GM12873 (cell line): ENCODE measurements around the gene UTP3.

Source experiments
- TF ChIP-seq, protein P1 (sequence below): IDR thresholded peaks from 2 replicates; pipeline ENCODE4 v1.5.1; 2012; ENCODE audit warnings: low read depth, mild to moderate bottlenecking, moderate library complexity, low read length, control low read depth; ENCODE audit not compliant: insufficient read depth; ENCODE audit errors: missing control alignments

Gene UTP3

DNA sequence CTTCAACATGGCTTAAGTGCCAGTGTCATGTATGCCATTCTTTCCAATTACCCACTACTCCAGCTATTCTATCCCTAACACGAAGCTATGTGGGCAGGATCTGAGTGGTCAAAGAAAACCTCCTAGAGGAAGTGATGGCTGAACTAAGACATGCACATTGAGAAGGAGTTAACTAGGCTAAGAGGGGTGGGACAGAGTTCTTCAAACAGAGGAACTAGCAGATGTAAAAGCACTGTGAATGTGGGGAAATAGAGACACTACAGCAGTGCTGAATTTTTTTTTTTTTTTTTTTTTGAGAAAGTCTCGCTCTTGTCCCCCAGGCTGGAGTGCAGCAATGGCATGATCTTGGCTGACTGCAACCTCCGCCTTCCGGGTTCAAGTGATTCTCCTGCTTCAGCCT is 28.2 kb upstream of the UTP3 start:
- TF ChIP-seq, protein P1, sequence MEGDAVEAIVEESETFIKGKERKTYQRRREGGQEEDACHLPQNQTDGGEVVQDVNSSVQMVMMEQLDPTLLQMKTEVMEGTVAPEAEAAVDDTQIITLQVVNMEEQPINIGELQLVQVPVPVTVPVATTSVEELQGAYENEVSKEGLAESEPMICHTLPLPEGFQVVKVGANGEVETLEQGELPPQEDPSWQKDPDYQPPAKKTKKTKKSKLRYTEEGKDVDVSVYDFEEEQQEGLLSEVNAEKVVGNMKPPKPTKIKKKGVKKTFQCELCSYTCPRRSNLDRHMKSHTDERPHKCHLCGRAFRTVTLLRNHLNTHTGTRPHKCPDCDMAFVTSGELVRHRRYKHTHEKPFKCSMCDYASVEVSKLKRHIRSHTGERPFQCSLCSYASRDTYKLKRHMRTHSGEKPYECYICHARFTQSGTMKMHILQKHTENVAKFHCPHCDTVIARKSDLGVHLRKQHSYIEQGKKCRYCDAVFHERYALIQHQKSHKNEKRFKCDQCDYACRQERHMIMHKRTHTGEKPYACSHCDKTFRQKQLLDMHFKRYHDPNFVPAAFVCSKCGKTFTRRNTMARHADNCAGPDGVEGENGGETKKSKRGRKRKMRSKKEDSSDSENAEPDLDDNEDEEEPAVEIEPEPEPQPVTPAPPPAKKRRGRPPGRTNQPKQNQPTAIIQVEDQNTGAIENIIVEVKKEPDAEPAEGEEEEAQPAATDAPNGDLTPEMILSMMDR = no peak

- TF ChIP-seq, protein P1 = no peak
These were observed 22.0 kb upstream of the UTP3 start, which contains the start of gene JCHAIN for GRCh38 chr4:70666369-70666768. Gene JCHAIN (minus strand): TSS chr4:70666508. CDS start chr4:70666490, 18 bp downstream.

DNA sequence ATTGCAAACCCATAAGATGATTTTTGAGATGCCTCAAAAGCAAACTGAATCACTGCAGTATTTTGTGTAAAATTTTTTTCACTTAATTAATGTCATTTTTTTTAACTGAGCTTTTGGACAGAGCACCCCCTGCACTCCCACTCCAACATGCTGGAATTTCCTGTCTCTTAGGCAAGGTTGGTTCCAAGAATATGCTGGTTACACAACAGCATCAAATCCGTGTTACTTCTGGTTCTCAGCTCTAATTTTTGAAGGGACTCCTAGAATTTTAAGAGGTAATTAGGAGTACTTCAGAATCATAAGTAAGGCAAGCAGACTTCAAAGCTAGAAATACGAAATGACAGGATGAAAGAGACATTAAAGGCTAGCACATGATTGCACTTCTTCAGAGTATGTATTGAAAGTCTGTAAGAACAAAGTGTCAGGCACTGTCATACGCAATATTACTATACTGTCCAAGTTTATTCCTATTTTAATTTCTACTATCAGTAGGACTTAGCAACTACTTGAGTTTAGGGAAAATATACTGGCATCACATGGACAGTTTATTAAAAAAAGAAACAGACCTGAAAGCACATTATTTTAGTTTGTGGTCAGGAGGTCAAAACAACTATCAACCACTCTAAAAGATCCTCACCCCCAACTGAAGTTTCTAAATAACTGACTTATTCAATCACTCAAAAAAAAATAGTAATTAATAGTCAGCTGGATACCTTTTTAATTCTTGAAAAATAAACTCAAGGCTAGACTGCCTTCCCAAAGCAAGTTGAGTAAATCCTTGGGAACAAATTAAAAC is 20.4 kb upstream of the UTP3 start:
- TF ChIP-seq, protein P1 = no peak

- TF ChIP-seq, protein P1 = no peak
These were observed 17.9 kb upstream of the UTP3 start for GRCh38 chr4:70670332-70671014.

DNA sequence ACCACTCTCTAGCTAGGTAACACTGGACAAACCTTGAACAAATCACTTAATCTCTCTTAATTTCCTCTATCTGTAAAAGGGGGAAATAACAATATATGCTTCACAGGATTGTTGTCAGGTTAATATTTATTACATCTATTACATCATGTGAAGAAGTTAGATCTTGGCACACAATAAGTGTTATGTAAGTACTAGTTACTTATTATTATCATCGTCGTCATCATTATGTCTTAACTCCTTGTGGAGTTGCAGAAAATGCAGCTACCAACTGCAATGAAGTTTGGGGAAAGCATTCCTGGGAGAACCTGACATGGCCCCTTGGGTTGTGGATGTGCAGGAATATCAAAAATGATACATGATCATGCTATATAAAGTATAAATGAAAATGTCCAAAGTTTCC is 17.2 kb upstream of the UTP3 start:
- TF ChIP-seq, protein P1 = no peak

- TF ChIP-seq, protein P1 = no peak
These were observed 14.1 kb upstream of the UTP3 start for GRCh38 chr4:70674191-70674590.

DNA sequence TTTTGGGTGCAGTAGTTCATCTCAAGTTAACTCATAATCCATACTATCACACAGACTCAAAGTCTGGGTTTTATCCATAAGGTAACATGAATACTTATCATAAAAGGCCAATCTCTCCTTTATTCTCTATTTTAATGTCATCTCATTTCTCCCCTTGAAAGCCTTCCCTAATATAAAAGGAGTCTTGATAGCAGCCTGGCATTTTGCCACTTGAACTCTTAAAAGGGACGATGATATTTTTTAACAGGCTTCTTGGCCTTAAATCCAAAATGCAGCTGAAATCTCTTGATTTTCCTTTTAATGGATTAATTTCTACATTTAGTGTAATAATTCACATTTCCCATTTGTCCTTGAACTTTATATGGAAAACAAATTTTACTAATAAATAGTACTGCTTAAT is 13.6 kb upstream of the UTP3 start:
- TF ChIP-seq, protein P1 = no peak
